Measurements from ENCODE around the gene CGRRF1.

Gene CGRRF1

DNA sequence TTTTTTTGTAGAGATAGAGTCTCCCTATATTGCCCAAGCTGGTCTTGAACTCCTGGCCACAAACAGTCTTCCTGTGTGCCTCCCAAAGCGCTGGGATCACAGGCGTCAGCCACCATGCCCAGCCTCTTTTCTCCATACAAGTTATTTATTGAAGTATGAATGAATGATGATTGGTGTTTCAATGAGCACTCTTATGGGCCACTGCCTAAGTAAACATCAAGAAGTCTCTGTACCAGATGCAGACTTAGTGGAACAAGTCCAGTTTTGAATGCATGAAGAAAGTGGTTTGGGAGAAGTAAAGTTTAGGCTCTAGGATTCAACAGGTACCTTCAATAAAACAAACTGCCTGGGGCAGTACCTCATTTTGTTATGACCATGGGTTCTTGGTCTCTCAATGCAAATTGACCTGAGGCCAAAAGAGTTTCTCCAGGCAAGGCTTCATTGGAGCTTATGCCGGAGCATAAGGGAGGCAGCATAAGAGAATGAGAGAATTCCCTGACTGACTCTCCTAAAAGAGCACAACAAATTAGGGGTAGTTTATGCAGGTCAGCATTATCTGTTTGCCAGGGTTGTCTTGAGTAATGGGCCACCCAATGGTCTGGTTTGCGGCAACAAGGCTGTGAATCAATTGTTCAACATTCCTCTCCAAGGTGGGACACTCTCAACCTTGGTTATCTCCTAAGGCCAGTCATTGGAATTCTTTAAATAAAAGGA is 19.8 kb upstream of the CGRRF1 start:
- no peak for FAIRE-seq

DNA sequence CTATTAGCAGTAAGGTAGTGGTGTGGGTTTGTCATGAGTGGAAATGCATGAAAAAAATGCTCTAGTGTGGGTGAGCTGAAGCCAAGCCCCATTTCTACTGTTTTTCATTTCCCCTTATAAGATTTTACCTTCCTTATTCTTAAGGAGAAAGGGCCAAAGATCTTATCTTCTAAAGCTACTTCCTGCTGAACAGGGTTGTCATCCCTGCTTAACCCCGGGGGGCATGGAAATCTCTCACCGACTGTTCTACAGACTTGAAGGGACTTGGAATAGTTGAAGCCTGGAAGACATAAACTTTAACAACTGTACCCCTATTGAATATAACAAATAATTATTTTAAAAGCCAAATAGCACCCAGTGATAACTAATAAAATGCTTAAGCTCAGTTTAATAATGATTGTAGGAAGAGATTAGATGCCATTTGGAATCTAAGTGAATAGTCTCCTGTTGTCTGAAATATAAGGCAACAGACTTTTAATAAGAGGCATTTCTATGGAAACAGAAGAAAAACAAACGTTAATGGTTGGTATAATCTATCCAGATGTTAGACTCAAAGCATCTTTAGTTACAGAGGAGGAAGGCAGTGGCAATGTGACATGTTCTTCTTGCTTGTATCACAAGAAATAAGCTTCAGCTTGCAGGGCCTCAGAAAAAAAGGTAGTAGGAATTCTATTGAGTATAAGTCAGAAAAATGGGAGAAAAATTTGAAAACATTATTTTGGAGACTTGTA is 19.1 kb upstream of the CGRRF1 start:
- no peak for FAIRE-seq

DNA sequence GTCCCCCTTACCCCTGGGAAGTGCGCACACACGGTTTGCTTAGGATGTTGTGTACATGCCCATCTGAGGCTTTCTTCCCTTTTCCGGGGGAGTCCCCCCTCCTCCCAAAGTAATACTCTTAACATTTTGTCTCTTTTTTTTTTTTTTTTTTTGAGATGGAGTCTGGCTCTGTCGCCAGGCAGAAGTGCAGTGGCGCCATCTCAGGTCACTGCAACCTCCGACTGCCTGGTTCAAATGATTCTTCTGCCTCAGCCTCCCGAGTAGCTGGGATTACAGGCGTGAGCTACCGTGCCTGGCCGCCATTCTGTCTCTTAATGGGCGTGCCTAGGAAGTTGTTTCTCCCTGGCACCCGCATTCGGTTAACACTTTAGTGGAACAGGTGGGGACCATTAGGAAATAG is 16.4 kb upstream of the CGRRF1 start:
- FAIRE-seq, result no peak

DNA sequence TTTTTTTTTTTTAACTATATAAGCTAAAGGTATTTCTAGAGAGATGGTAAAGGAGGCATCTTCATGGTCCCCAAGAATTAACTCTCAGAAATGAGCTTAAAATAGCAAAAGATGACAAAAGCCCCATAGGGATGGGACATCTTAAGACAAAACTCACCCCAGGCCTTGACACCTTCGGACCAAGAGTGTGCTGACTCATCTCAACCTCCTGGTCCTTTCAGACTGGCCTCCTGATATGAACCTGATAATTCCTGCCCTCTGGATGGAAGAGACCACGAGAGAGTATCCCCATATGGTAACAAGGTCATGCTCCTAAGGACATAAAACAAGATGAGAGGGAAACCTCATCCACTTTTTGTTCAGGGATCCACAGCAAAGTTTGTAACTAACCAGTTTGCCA is 12.5 kb upstream of the CGRRF1 start:
- FAIRE-seq, result no peak

DNA sequence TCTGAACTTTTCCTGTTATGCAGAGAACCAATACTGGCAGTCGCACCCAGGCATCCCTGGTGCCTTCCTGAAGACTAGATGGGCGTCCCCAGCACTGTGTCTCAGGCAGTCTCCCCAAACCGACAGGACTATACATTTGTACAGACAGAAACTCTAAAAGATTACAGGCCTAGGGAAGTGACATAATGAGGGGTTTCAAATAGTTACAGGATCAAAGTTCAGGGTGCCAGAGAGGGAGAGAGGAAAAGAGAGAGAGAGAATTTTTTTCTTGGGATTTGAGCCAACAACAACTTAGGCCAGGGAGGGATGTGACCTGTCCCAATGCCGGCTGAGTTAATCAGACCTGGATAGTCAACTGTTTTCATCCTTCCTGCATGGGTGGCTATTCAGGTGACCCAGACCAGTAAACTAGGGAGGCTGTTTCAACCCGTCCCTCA is 11.6 kb upstream of the CGRRF1 start:
- FAIRE-seq, result no peak

DNA sequence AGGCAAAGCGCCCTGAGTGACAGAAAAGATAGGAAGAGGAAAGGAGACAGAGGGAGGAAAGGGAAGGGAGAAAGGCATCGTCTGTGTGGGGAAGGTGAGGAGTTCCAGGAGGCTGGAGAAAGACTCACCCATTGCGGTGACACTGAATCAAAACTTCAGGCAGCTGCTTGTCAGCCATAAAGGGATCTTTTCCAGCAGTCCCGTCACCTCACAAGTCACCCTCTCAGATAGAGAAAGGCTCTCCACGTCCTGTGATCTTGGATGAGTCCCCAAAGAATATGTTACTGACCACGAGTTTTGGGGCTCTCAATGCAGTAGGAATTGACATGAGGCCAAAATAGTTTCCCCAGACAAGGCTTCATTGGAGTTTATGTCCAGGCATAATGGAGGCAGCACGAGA is 11.1 kb upstream of the CGRRF1 start:
- FAIRE-seq, result no peak

DNA sequence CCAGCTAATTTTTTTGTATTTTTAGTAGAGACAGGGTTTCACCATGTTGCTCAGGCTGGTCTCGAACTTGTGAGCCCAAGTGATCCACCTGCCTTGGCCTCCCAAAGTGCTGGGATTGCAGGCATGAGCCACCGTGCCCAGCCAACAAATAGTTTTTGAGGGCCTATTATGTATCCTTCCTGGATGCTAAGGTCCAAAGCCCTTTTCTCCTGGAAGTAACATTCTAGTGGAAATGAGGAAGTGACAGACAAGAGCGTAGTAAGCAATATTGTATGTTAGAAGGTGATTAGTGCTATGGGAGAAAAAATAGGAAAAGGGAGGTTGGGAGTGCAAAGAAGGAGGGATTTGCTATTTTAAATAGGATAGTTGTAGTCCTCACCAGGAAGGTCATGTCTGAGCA is 9.0 kb upstream of the CGRRF1 start:
- no peak for FAIRE-seq

DNA sequence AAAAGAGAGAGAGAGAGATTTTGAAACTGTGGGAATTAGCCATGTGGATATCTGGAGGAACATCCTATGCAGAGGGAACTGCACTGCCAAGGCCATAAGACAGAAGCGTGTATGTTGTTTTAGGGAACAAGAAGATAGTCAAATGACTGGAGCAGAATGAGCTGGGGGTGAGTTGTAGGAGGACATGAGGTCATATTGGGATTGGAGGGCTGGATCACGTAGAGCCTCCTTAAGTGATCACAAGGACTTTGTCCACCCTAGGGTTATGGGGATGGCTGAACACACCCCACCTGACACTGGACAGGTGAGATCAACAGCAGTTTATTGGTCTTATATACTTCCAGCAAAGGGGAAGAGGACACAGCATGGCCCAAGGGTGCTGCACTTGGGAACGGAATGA is 8.2 kb upstream of the CGRRF1 start:
- no peak for FAIRE-seq

DNA sequence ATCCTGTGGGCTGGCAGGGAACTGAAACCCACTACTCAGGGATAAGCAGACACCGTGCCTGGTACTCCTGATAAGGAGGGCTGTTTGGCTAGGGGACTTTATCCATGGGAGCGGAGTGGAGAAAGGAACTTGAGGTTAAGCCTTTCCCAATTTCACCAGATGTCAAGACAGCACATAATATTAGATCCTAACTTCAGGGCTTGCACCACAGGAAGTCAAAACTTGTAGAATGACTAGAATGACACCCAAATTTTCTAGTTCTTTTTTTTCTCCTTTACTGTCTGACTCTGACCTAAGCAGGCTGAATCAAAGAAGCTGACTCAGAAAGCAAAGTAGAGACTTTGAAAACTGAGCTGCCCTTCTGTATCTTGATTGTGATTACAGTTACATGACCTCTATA is 7.1 kb upstream of the CGRRF1 start:
- FAIRE-seq, result no peak

DNA sequence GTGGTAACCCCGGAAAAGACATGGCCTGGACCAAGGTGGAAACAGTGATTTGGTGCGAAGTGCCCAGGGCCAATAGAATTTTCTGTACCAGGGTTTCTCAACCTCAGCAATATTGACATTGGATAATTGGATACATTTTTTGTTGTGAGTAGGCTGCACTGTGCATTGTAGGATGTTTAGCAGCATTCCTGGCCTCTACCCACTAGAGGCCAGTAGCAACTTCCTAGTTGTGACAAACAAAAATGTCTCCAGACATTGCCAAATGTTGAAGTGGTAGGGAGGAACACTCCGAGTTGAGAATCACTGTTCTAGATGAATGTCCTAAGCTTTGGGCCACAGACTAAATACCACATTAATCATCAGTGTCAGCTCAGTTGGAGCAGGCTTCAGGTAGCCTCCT is 6.2 kb upstream of the CGRRF1 start:
- FAIRE-seq, result no peak

DNA sequence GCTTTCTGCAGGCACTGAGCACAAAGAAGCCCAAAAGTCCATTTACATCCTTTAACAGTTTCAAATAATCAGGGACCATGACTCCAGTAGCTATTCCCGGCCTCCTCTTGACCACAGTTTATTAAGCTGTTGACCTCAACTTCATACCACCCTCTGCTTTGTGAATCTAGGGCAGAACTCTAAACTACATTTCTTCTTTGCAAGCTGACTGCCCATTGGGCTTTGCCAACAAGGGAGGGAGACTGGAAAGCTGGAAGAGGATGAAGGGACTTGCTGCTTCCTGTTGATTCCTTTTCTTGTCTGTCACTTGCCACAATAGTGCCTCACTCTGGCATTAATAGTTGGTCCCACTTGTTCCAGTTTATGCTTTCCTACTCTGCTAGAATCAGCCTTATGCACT is 2.7 kb downstream of the CGRRF1 start:
- no peak for FAIRE-seq

DNA sequence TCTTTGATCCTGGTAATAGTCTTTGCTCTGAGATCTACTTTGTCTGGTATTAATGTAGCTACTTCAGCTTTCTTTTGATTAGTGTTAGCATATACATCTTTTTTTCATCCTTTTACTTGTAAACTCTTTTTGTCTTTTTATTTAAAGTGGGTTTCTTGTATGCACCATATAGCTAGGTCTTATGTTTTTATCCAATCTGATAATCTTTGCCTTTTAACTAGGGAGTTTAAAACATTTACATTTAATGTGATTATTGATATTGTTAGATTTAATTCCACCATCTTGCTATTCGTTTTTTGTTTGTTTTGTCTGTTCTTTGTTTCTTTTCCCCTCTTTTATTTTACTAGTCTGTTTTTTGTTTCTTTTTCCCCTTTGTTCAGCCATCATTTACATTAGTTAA is 6.0 kb downstream of the CGRRF1 start:
- FAIRE-seq, result peak; percentile 10

DNA sequence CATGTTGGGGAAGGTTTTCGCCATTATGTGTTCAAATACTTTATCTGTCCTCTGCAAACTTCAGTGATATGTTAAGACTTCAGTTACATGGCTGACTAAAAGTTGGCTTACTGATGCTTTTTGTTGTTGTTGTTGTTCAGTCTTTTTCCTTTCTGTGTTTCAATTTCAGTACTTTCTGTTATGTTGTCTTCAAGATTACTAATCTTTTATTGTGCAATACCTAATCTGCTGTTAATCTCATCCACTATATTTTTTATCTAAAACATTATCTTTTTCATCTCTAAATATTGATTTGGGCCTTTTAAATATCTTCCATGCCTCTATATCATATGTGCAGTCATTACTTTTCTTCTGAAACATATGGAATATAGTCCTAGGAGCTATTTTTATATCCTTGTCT is 7.0 kb downstream of the CGRRF1 start:
- FAIRE-seq, result no peak

DNA sequence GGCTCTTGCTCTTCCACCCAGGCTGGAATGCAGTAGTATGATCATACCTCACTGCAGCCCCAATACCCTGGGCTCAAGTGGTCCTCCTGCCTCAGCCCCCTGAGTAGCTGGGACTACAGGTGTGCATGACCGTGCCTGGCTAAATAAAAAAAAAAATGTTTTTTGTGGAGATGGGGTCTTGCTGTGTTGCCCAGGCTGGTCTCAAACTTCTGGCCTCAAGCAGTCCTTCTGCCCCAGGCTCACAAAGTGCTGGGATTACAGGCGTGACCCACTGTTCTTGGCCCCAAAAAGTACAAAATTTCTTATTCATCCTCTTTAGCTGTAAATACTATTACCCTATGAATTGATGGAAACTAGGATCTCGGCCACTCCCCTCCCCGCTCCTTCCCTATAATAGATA is 14.7 kb downstream of the CGRRF1 start:
- no peak for FAIRE-seq

DNA sequence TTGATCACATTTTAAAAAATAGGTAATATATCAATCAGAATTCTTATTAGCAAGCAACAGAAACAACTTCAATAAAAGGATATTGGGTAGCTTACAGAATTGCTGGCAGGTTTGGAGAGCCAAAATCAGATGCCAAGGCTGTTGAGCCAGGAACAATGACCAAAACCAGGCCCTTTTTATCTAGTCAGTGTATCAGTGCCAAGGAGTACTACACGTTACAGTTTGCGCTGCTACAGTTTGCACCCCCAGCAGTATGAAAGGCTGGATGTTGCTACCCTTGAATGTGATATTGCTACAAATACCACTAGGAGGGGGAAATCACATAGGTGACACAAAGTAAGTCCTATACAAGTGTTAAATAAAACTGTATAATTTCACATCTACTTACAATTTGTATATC is 19.3 kb downstream of the CGRRF1 start:
- no peak for FAIRE-seq

DNA sequence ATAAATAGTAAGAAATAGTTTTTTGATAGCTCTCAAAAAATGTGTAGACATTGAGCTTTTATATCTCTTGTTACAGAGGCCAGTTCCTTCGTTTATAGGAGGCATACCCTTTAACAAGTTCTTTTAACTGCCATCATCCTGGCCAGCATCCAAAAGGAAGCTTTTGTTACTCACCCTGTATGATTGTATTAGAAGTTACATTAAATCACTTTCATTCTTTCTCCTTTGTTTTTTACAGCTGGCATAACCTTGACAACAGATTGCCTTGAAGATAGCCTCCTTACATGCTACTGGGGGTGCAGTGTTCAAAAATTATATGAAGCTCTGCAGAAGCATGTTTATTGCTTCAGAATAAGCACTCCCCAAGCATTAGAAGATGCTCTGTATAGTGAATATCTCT is 20.1 kb downstream of the CGRRF1 start:
- FAIRE-seq, result no peak

DNA sequence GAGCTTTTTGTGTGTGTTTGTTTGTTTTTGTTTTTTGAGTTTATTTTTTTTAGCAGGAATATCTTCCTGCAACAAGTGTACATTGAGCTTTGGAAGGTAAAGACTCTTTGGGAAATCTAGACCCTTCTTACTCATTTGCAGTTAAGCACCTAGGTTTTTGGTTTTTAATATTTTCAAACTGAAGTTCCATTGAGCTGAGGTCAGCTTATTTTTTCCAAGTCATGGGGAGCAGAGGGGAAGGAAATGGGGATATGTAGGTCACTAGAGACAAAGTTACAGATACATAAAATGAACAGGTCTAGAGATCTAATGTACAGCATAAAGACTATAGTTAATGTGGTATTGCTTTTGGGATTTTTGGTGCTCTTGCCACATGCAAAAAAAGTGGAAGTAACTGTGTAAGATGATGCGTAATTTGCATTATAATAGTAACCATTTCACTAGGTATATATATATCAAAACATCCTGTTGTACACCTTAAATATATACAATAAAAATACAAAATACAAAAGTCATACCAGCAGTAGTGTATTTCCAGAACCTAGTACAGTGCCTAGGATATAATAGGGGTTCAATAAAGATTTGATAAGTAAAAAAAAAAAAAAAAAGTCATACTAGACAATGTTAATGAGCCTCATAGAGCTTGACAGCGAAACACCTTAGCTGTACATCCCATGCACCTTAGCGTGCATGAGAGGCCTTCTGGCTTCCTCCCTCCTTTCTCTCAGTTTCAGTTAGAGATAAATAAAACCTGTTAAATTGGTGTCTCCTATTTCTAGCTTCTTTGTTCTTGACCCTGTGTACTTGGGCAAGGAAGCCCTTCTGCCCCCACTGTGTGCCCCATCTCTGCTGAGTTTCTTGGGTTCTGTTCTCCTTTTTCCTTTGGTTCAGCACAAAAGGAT is 22.7 kb downstream of the CGRRF1 start:
- no peak for FAIRE-seq

DNA sequence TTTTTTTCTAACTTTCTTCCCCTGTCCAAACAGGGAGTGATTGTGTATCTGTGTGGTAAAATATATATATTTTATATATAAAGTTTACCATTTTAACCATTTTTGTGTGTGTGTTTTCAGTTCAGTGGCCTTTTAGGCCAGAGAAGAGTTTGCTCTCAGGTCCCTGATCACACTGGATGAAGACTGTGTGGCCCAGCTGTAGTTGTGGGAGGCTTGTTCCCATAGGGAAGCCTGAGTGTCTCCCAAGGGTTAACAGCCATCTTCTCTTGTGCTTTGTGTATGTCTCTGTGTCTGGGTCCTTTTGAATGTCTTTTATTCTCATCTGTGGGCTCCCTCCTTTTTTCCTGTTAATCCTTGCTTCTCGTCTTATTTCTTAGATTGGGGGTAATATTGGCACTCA is 23.4 kb downstream of the CGRRF1 start:
- no peak for FAIRE-seq

DNA sequence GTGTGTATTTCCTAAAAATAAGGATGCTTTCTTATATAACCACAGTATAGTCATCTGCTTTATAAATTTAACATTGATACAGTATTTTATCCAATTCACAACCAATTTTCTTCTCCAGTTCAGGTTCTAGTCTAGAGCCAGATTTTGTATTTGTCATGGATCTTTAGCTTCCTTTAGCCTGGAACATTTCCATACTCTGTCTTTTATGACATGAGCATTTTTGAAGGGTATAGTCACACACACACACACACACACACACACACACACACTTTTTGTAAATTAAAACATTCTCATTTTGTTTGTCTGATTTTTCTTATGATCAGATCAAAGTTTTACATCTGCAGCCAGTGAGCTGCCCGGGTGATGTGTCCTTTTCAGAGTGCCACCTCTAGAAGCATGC is 25.4 kb downstream of the CGRRF1 start:
- FAIRE-seq, result no peak

DNA sequence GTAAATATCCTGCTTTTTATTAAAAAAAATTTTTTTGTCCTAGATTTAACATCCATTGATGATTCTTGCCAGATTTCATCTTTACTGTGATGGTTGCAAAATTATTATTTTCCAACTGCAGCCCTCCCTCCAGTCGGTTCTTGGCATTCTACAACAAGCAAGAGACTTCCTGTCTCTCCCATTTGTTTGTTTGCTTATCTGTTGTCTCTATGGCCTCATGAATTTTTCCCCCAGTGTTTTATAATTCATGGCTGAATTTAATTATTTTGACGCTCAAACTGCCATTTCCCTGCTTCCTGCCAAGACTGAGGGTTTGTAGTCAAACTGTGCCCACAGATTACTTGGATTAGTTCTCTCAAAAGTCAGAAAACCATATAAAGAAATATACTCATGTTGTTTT is 25.9 kb downstream of the CGRRF1 start:
- no peak for FAIRE-seq

DNA sequence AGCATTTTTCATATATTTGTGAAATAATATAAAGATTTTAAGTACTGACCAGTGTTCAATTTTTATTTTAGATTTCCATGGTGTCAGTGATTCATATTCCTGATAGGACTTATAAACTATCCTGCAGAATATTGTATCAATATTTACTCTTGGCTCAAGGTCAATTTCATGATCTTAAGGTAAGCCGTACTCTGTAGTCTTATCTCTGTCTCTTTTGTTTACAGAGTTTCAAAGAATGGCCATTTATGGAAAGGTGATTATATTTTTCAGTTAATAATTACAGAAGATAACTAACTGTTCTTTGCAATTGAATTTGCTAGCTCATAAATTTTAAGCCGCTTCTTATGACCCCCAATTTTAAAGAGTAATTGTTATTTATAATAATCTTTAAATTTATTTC is 27.9 kb downstream of the CGRRF1 start:
- no peak for FAIRE-seq

DNA sequence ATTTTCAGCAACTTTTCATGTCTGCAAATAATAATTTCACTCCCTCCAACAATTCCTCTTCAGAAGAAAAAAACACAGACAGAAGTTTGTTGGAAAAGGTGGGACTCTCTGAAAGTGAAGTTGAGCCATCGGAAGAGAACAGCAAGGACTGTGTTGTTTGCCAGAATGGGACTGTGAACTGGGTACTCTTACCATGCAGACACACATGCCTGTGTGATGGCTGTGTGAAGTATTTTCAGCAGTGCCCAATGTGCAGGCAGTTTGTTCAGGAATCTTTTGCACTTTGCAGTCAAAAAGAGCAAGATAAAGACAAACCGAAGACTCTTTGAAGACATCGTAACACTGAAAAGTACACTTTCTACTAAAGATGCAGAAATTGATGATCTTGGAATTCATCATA is 28.3 kb downstream of the CGRRF1 start:
- no peak for FAIRE-seq

DNA sequence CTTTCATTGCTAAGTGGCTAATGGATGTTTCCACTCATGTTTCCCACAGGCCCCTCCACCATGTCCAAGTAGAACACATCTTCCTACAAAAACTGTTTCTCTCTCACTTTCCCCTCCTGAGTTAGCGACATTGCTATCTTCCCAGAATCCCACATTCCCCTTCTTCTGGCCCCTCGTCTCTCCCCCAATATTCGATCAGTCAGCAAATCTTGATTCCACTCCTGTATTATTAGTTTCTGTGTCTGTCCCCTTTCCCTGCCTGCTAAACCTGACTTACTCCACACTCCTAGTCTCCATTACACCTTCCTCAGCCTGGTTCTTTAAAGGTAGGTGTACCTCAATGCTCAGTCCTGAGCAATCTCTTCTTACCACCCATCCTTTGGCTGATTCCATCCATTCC is 37.9 kb downstream of the CGRRF1 start:
- no peak for FAIRE-seq

DNA sequence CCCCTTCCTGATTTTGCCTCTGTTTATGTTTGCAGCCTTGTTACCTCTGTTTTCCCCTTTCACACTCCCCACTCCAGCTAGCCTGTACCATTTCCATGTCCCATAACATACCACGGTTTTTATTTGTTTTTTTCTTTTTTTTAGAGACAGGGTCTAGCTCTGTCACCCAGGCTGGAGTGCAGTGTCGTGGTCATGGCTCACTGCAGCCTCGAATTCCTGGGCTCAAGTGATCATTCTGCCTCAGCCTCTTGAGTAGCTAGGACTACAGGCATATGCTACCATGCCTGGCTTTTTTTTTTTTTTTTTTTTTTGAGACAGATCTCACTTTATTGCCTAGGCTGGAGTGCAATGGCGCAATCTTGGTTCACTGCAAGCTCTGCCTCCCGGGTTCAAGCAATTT is 38.8 kb downstream of the CGRRF1 start:
- FAIRE-seq, result no peak
